ENCODE measurements around the gene XKR8. TPM values are rescaled to one million over a fixed set of nuclear protein-coding genes. Genes with fewer than 3 reads are reported as not detected.

Gene XKR8
- total RNA-seq, 1 experiment from 2014 or later = 17.2 TPM

DNA sequence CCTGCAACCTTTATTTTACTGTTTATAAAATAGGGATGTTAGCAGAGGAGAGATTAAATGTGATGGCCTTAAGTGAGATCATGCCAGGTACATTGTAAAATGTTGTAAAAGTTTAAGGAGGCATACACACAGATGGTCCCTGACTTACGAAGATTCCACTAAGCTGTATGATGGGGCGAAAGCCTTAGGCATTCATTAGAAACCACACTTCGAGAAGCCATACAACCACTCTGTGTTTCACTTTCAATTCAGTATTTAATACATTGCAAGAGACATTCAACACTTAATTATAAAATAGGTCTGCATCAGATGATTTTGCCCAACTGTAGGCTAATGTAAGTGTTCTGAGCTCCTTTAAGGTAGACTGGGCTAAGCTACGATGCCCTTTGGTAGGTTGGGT is 21.3 kb upstream of the XKR8 start:
- H3K27me3 Mint-ChIP-seq (ENCODE audit: low read depth) = peaks cover 2% of the 10 kb centered on the region; the same call in 1 of the 2 replicates
- no peak overlapping the region for H3K23ac ChIP-seq (ENCODE audit: insufficient read length, low read depth, low read length)
- H3K27ac ChIP-seq (ENCODE audit: insufficient read length, low read depth, low read length) = no peak overlapping the region
- H2BK12ac ChIP-seq (ENCODE audit: insufficient read length, low read depth, low read length) = no peak overlapping the region
- H3K4me2 ChIP-seq (ENCODE audit: insufficient read depth, insufficient read length, low read length) = no peak overlapping the region
- peaks cover 4% of the 10 kb centered on the region for H3K79me1 ChIP-seq (ENCODE audit: insufficient read depth, low read depth, low read length, poor library complexity, severe bottlenecking)
- H3K27me3 ChIP-seq (ENCODE audit: insufficient read depth, low read length) = no peaks in the 10 kb centered on the region
- peaks cover 2% of the 10 kb centered on the region; the same call in 1 of the 2 replicates for H3K79me2 ChIP-seq (ENCODE audit: insufficient read depth, low read length)
- H3K9me3 Mint-ChIP-seq = no peaks in the 10 kb centered on the region; a peak in 1 of 5 replicates
- no peak overlapping the region for H2AK5ac ChIP-seq (ENCODE audit: insufficient read length, low read length)
- no peaks in the 10 kb centered on the region for H4K20me1 ChIP-seq (ENCODE audit: control insufficient read depth, insufficient read depth, insufficient read length)
- no peak overlapping the region for H2BK20ac ChIP-seq (ENCODE audit: low read depth, low read length, poor library complexity, severe bottlenecking)
- no peak overlapping the region for H4K5ac ChIP-seq (ENCODE audit: insufficient read length, low read depth, low read length)
- H3K23me2 ChIP-seq (ENCODE audit: insufficient read length, low read depth, low read length, poor library complexity, severe bottlenecking) = peaks cover 15% of the 10 kb centered on the region
- peak overlapping the region in 2 of 3 experiments; percentile 83 to 97; a peak in 2 of 7 replicates for H3K27ac Mint-ChIP-seq
- peaks cover 0 to 26% (median 23%) of the 10 kb centered on the region in 3 experiments; a peak in 5 of 7 replicates for H3K36me3 Mint-ChIP-seq (ENCODE audit: insufficient read depth in 1 of 3, low read depth in 3 of 3)
- H2AFZ ChIP-seq (ENCODE audit: low read length) = no peak overlapping the region
- no peak overlapping the region for H4K91ac ChIP-seq (ENCODE audit: insufficient read length, low read depth, low read length)
- no CpG with 5 or more reads among the region's 4 CpGs for WGBS (ENCODE audit: extremely low coverage, insufficient read length, low lambda C conversion rate)
- peaks cover 50 to 53% of the 10 kb centered on the region in 2 experiments for H3K4me1 Mint-ChIP-seq
- no peak overlapping the region for H3K14ac ChIP-seq (ENCODE audit: insufficient read depth, low read length)
- H3K4ac ChIP-seq (ENCODE audit: low read depth, low read length) = no peak overlapping the region
- peaks cover 6% of the 10 kb centered on the region; the same call in 1 of the 2 replicates for H3K4me1 ChIP-seq (ENCODE audit: insufficient read depth, low read length)
- H2BK15ac ChIP-seq (ENCODE audit: low read depth, low read length) = no peak overlapping the region
- no peak overlapping the region for H3K56ac ChIP-seq (ENCODE audit: insufficient read length, low read depth, low read length)
- H3T11ph ChIP-seq (ENCODE audit: low read length) = no peak overlapping the region
- no peak overlapping the region for H3K18ac ChIP-seq (ENCODE audit: insufficient read length, low read depth, low read length)
- no peaks in the 10 kb centered on the region for H3K9me3 ChIP-seq (ENCODE audit: control insufficient read depth, low read depth, low read length)
- peak overlapping the region in 1 of 2 experiments; percentile 86; a peak in 2 of 5 replicates for H3K4me3 Mint-ChIP-seq
- no peak overlapping the region for H2BK120ac ChIP-seq (ENCODE audit: low read depth, low read length, poor library complexity, severe bottlenecking)
- H2BK5ac ChIP-seq (ENCODE audit: insufficient read length, low read length) = no peak overlapping the region
- no peak overlapping the region for H4K8ac ChIP-seq (replicated peaks; ENCODE audit: insufficient read length, low read depth, low read length)
- TF ChIP-seq, protein P1, sequence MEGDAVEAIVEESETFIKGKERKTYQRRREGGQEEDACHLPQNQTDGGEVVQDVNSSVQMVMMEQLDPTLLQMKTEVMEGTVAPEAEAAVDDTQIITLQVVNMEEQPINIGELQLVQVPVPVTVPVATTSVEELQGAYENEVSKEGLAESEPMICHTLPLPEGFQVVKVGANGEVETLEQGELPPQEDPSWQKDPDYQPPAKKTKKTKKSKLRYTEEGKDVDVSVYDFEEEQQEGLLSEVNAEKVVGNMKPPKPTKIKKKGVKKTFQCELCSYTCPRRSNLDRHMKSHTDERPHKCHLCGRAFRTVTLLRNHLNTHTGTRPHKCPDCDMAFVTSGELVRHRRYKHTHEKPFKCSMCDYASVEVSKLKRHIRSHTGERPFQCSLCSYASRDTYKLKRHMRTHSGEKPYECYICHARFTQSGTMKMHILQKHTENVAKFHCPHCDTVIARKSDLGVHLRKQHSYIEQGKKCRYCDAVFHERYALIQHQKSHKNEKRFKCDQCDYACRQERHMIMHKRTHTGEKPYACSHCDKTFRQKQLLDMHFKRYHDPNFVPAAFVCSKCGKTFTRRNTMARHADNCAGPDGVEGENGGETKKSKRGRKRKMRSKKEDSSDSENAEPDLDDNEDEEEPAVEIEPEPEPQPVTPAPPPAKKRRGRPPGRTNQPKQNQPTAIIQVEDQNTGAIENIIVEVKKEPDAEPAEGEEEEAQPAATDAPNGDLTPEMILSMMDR (conservative IDR thresholded peaks at IDR 0.05) = no peak
- no peak for DNase-seq
- H3K9ac ChIP-seq (ENCODE audit: extremely low read depth, insufficient read length, low read length) = no peak overlapping the region
